NCI-H748 (cell line): ENCODE measurements around the gene NPIPB8.
A peak's percentile ranks its signal among the peaks of the same experiment; 100 is the strongest.
"Not testable (repeated sequence)": the region's sequence is repeated elsewhere in the genome, so short reads cannot be mapped to it uniquely, and the experiment has no call there.

Source experiments
- DNase-seq: peaks from one replicate; lab custom pipeline; 2025; ENCODE audit not compliant: unreplicated experiment; lab: John Stamatoyannopoulos, UW

NPIPB8 gene

GRCh38 chr16:28606291-28607115 is 31.4 kb upstream of the NPIPB8 start:
- DNase-seq: no peak

GRCh38 chr16:28607116-28607623 is 30.7 kb upstream of the NPIPB8 start:
- no peak for DNase-seq

- DNase-seq: not testable (repeated sequence)
Observed at GRCh38 chr16:28607681-28608495, 30.0 kb upstream of the NPIPB8 start.

- DNase-seq: not testable (repeated sequence)
Observed at GRCh38 chr16:28608496-28608808, 29.4 kb upstream of the NPIPB8 start.

- DNase-seq: not testable (repeated sequence)
Observed at GRCh38 chr16:28608867-28609596, 28.8 kb upstream of the NPIPB8 start.

GRCh38 chr16:28609631-28610594 is 28.0 kb upstream of the NPIPB8 start, which contains the start of gene SULT1A1:
Gene SULT1A1, minus strand, starts transcription at chr16:28610044. Its CDS starts 1,189 bp downstream, at chr16:28608855.
- DNase-seq: peak; percentile 22

GRCh38 chr16:28610595-28611191 is 27.2 kb upstream of the NPIPB8 start:
- DNase-seq: no peak

GRCh38 chr16:28612359-28613280 is 25.2 kb upstream of the NPIPB8 start:
- not testable (repeated sequence) for DNase-seq

- not testable (repeated sequence) for DNase-seq
Observed at GRCh38 chr16:28613912-28614311, 24.0 kb upstream of the NPIPB8 start.

- DNase-seq: not testable (repeated sequence)
Observed at GRCh38 chr16:28614561-28614960, 23.3 kb upstream of the NPIPB8 start.

- DNase-seq: peak; percentile 33
Observed at GRCh38 chr16:28615486-28616223, 22.2 kb upstream of the NPIPB8 start.

GRCh38 chr16:28616224-28616577 is 21.7 kb upstream of the NPIPB8 start:
- DNase-seq: not testable (repeated sequence)

GRCh38 chr16:28616636-28617035 is 21.2 kb upstream of the NPIPB8 start:
- no peak for DNase-seq

GRCh38 chr16:28617874-28618273 is 20.0 kb upstream of the NPIPB8 start:
- no peak for DNase-seq

GRCh38 chr16:28620316-28620715 is 17.5 kb upstream of the NPIPB8 start:
- not testable (repeated sequence) for DNase-seq

- no peak for DNase-seq
Observed at GRCh38 chr16:28621481-28622155, 16.2 kb upstream of the NPIPB8 start.

- DNase-seq: not testable (repeated sequence)
Observed at GRCh38 chr16:28622532-28623171, 15.2 kb upstream of the NPIPB8 start.
